ENCODE data around the gene FGD2.

FGD2 gene

GRCh38 chr6:37005061-37005810 is at the start of gene FGD2:
Gene FGD2 (plus strand): TSS chr6:37005655. CDS start chr6:37005818, 163 bp downstream.
- H3K27me3 ChIP-seq (ENCODE audit: insufficient read depth, low read depth, severe bottlenecking), result no peaks in the 10 kb centered on the region
- no peaks in the 10 kb centered on the region for H3K9me3 ChIP-seq (ENCODE audit: severe bottlenecking)
- no peak within 1 kb of the TSS for H3K27ac ChIP-seq
- no peak within 1 kb of the TSS for H3K4me3 ChIP-seq (ENCODE audit: low read depth, low read length)
- DNase-seq, result no peak
- no peak for TF ChIP-seq CTCF (IDR thresholded peaks at IDR 0.05; ENCODE audit: low read depth, low read length)
- no peaks in the 10 kb centered on the region for H3K36me3 ChIP-seq

- H3K27ac ChIP-seq, result no peak overlapping the region
- no peak for DNase-seq
Observed at GRCh38 chr6:36955671-36956445, 49.6 kb upstream of the FGD2 start.

GRCh38 chr6:36956446-36956820 is 49.0 kb upstream of the FGD2 start:
- TF ChIP-seq CTCF (IDR thresholded peaks at IDR 0.05; ENCODE audit: low read depth, low read length), result no peak
- no peaks in the 10 kb centered on the region for H3K36me3 ChIP-seq
- no peaks in the 10 kb centered on the region for H3K27me3 ChIP-seq (ENCODE audit: insufficient read depth, low read depth, severe bottlenecking)
- no peak for DNase-seq
- H3K9me3 ChIP-seq (ENCODE audit: severe bottlenecking), result no peaks in the 10 kb centered on the region
- H3K27ac ChIP-seq, result no peak overlapping the region
- no peak overlapping the region for H3K4me3 ChIP-seq (ENCODE audit: low read depth, low read length)

More at GRCh38 chr6:36955671-36956445, 49.6 kb upstream of the FGD2 start:
- Histone ChIP-seq H3K9me3 (ENCODE audit: severe bottlenecking) (no peaks in the 10 kb centered on the region), H3K36me3 (no peaks in the 10 kb centered on the region), H3K4me3 (ENCODE audit: low read depth, low read length) (no peak overlapping the region), H3K27me3 (ENCODE audit: insufficient read depth, low read depth, severe bottlenecking) (no peaks in the 10 kb centered on the region)
- no peak for TF ChIP-seq CTCF (IDR thresholded peaks at IDR 0.05; ENCODE audit: low read depth, low read length)

GRCh38 chr6:36957773-36958271 is 47.6 kb upstream of the FGD2 start:
- H3K27ac ChIP-seq, result no peak overlapping the region
- no peaks in the 10 kb centered on the region for H3K27me3 ChIP-seq (ENCODE audit: insufficient read depth, low read depth, severe bottlenecking)
- no peaks in the 10 kb centered on the region for H3K36me3 ChIP-seq
- no peak overlapping the region for H3K4me3 ChIP-seq (ENCODE audit: low read depth, low read length)
- DNase-seq, result no peak
- no peak for TF ChIP-seq CTCF (IDR thresholded peaks at IDR 0.05; ENCODE audit: low read depth, low read length)
- H3K9me3 ChIP-seq (ENCODE audit: severe bottlenecking), result no peaks in the 10 kb centered on the region

- Histone ChIP-seq H3K27ac (no peak overlapping the region), H3K36me3 (no peaks in the 10 kb centered on the region), H3K27me3 (ENCODE audit: insufficient read depth, low read depth, severe bottlenecking) (no peaks in the 10 kb centered on the region), H3K4me3 (ENCODE audit: low read depth, low read length) (no peak overlapping the region), H3K9me3 (ENCODE audit: severe bottlenecking) (no peaks in the 10 kb centered on the region)
- no peak for TF ChIP-seq CTCF (IDR thresholded peaks at IDR 0.05; ENCODE audit: low read depth, low read length)
- DNase-seq, result no peak
Observed at GRCh38 chr6:36958775-36959554, 46.5 kb upstream of the FGD2 start.
